A673 (cell line): Measurements from ENCODE around the gene SWT1.
"Not testable (repeated sequence)": the region's sequence is repeated elsewhere in the genome, so short reads cannot be mapped to it uniquely, and the experiment has no call there.

Experiments used
- EZH2 ChIP-seq: fragments of 200-600 bp; sonication (generic); IDR thresholded peaks from 2 replicates; pipeline ENCODE4 v1.6.1; 2017; ENCODE audit warnings: borderline replicate concordance, low read depth, mild to moderate bottlenecking, mixed read lengths, antibody characterized with exemption, low read length; ENCODE audit not compliant: poor library complexity, severe bottlenecking
- TF ChIP-seq, protein P1 (sequence below): fragments of 300-800, 200-600 bp; sonication (generic); conservative IDR thresholded peaks from 2 replicates; pipeline ENCODE4 v1.5.1; 2017; ENCODE audit warnings: low read depth, mild to moderate bottlenecking, antibody characterized with exemption, low read length, moderate library complexity, mixed read lengths

DNA sequence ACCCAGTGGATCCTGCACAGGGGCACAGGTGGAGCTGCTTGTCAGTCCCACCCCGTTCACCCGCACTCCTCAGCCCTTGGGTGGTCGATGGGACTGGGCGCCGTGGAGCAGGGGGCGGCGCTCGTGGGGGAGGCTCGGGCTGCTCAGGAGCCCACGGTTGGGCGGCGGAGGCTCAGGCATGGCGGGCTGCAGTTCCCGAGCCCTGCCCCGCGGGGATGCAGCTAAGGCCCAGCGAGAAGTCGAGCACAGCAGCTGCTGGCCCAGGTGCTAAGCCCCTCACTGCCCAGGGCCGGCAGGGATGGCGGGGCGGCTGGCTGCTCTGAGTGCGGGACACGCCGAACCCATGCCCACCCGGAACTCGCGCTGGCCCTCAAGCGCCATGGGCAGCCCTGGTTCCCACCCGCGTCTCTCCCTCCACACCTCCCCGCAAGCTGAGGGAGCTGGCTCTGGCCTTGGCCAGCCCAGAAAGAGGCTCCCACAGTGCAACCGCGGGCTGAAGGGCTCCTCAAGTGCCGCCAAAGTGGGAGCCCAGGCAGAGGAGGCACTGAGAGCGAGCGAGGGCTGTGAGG, 164.8 kb downstream of the SWT1 start:
- TF ChIP-seq, protein P1, sequence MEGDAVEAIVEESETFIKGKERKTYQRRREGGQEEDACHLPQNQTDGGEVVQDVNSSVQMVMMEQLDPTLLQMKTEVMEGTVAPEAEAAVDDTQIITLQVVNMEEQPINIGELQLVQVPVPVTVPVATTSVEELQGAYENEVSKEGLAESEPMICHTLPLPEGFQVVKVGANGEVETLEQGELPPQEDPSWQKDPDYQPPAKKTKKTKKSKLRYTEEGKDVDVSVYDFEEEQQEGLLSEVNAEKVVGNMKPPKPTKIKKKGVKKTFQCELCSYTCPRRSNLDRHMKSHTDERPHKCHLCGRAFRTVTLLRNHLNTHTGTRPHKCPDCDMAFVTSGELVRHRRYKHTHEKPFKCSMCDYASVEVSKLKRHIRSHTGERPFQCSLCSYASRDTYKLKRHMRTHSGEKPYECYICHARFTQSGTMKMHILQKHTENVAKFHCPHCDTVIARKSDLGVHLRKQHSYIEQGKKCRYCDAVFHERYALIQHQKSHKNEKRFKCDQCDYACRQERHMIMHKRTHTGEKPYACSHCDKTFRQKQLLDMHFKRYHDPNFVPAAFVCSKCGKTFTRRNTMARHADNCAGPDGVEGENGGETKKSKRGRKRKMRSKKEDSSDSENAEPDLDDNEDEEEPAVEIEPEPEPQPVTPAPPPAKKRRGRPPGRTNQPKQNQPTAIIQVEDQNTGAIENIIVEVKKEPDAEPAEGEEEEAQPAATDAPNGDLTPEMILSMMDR: not testable (repeated sequence)
- TF ChIP-seq EZH2: not testable (repeated sequence)
